ENCODE results near the gene IRF2.
"Not testable (repeated sequence)": the region's sequence is repeated elsewhere in the genome, so short reads cannot be mapped to it uniquely, and the experiment has no call there.

Gene IRF2

DNA sequence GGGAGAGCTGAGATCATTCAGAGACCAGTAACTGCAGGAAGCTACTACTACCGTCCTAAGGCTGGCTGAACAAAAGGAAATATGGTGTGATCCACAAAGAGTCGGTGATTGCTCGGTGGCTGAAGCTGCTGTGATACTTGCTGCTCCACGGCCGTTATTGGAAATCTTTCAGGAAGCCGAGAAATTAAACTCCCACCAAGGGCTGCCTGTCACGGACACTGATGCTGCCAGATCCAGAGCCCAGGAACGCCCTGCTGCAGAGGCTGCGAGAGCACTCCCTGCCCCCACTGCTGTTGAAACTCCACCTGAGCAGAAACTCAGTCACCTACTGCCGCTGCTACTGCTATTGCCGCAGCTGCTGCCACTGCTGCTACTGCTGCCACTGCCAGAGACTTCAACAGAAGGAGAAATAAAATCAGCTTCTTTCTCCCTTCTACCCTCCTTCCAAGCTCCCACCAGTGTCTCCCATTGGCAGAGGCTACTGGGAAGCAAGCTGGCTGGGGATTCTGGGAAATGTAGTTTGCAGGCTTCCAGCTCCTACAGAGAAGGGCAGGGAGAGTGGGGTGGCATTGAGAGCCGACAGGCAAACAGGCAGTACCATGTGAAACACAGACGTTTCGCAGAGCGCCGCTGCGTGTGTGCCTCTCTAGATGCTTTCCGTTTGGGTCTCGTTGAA, 130.7 kb downstream of the IRF2 start:
- DNase-seq = peak; percentile 18 to 68

DNA sequence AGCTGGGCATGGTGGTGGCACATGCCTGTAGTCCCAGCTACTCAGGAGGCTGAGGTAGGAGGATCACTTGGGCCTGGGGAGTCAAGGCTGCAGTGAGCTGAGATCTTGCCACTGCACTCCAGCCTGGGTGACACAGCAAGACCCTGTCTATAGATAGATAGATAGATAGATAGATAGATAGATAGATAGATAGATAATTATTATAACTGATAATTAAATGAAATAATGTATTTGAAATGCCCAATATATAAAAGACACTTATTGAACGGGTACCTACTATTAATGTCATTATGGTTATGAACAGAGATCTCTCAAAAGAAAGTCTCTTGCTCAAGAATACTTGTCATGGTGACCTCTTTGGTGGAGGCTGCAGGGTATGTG, 131.5 kb downstream of the IRF2 start:
- DNase-seq = not testable (repeated sequence)

DNA sequence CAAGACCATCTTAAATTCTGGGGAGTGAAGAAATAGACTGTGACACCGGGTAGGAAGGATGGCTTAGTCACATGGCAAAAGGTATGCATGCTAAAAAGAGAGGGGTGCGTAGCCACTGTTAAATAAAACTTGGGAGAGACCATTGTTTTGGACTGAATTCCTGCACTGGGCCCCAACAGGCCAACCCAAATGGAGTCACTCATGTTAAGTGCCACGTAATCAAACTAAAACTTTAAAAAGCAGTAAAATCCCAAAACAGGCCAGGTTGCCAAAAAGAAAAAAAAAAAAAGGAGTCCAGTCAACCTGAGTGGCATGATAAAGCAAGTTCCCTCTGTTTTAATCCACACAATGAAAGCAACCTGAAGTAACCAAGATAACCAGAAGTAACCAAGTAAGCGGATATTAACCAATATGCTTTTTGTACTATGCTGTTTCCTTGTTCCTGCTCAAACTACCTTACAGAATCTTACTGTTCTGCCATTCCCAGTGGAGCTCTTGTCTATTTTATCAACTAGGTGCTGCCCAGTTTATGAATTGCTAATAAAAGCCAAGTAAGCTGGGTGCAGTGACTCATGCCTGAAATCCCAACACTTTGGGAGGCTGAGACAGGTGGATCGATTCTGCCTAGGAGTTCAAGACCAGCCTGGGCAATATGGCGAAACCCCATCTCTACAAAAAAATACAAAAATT, 132.0 kb downstream of the IRF2 start:
- DNase-seq = no peak

DNA sequence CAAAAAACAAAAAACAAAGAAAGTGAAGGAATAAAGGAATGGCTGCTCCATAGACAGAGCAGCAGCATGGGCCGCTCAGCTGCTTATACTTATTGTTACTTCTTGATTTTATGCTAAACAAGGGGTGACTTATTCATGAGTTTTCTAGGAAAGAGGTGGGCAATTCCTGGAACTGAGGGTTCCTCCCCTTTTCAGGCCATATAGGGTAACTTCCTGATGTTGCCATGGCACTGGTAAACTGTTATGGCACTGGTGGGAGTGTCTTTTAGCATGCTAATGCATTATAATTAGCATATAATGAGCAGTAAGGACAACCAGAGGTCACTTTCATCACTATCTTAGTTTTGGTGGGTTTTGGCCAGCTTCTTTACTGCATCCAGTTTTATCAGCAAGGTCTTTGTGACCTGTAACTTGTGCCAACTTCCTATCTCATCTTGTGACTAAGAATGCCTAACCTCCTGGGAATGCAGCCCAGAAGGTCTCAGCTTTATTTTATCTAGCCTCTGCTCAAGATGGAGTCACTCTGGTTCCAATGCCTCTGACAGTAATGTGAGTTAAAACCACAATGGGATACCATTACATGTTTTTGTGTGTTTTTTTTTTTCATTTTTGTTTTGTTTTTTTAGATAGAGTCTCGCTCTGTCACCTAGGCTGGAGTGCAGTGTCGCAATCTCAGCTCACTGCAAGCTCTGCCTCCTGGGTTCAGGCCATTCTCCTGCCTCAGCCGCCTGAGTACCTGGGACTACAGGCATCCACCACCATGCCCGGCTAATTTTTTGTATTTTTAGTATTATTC, 134.8 kb downstream of the IRF2 start:
- DNase-seq = not testable (repeated sequence)

DNA sequence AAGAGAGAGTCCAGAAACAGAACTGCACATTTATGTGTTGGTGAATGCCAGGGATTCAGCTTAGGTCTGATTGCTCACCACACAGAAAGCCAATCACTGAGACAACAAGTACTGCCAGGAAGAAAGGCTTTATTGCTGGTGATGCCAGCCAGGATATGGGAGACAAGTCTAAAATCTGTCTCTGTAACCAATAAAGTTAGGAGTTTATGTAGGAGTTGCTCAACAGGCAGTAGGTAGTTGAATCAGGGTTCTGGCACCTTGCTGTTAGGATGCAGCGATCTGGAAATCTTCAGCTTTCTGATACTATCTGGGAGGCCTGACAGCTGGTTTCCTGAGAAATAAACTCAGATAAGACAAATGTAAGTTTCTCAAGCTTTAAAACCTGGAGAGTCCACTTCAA, 136.4 kb downstream of the IRF2 start:
- no peak for DNase-seq

Data from cerebellar nuclear complex (tissue), 1 donor.